HL-60 (cell line): Measurements from ENCODE around the gene ADAMTS17.

Experiments
- DNase-seq, 2 experiments: peaks; one replicate each; pipeline ENCODE4 v3.0.0-alpha.2; 2010 to 2020; ENCODE audit warnings: low read depth in 1 of 2, low spot score in 1 of 2
- H3K27ac ChIP-seq: fragments of 250-450 bp; sonication (Bioruptor Pico); replicated peaks from 2 replicates; pipeline ENCODE4 v1.5.1; 2020; ENCODE audit warnings: mild to moderate bottlenecking, moderate library complexity
- H3K27me3 ChIP-seq: fragments of 250-450 bp; sonication (Bioruptor Pico); 2 replicates; pipeline ENCODE4 v1.5.1; 2021; ENCODE audit warnings: mild to moderate bottlenecking, moderate library complexity; ENCODE audit not compliant: insufficient read depth, poor library complexity, severe bottlenecking
- H3K4me3 ChIP-seq: replicated peaks from 2 replicates; pipeline ENCODE4 v1.5.1; 2011; ENCODE audit warnings: mild to moderate bottlenecking, control low read depth, low read length; ENCODE audit not compliant: insufficient read depth
- CTCF ChIP-seq: IDR thresholded peaks from one replicate; pipeline ENCODE4 v1.5.1; 2011; ENCODE audit warnings: low read length, control low read depth, inconsistent platforms; ENCODE audit not compliant: insufficient read depth
- GABPA ChIP-seq: IDR thresholded peaks from 2 replicates; pipeline ENCODE4 v1.6.1; 2012; ENCODE audit warnings: low read depth
- POLR2AphosphoS5 ChIP-seq: IDR thresholded peaks from 2 replicates; pipeline ENCODE4 v1.6.1; 2012; ENCODE audit warnings: low read depth
- SPI1 ChIP-seq: IDR thresholded peaks from 2 replicates; pipeline ENCODE4 v1.6.1; 2012; ENCODE audit warnings: low read depth, mild to moderate bottlenecking, borderline replicate concordance
- TF ChIP-seq, protein P1 (sequence below): IDR thresholded peaks from 2 replicates; pipeline ENCODE4 v1.6.1; 2012; ENCODE audit warnings: low read depth; ENCODE audit not compliant: insufficient replicate concordance

Gene ADAMTS17

GRCh38 chr15:100292010-100292409 lies 49.8 kb downstream of the ADAMTS17 start:
- no peaks in the 10 kb centered on the region for H3K27me3 ChIP-seq
- H3K27ac ChIP-seq: no peak overlapping the region
- no peak for DNase-seq
- no peak overlapping the region for H3K4me3 ChIP-seq
- TF ChIP-seq SPI1 (no peak), GABPA (no peak), CTCF (no peak), POLR2AphosphoS5 (no peak)
- TF ChIP-seq, protein P1, sequence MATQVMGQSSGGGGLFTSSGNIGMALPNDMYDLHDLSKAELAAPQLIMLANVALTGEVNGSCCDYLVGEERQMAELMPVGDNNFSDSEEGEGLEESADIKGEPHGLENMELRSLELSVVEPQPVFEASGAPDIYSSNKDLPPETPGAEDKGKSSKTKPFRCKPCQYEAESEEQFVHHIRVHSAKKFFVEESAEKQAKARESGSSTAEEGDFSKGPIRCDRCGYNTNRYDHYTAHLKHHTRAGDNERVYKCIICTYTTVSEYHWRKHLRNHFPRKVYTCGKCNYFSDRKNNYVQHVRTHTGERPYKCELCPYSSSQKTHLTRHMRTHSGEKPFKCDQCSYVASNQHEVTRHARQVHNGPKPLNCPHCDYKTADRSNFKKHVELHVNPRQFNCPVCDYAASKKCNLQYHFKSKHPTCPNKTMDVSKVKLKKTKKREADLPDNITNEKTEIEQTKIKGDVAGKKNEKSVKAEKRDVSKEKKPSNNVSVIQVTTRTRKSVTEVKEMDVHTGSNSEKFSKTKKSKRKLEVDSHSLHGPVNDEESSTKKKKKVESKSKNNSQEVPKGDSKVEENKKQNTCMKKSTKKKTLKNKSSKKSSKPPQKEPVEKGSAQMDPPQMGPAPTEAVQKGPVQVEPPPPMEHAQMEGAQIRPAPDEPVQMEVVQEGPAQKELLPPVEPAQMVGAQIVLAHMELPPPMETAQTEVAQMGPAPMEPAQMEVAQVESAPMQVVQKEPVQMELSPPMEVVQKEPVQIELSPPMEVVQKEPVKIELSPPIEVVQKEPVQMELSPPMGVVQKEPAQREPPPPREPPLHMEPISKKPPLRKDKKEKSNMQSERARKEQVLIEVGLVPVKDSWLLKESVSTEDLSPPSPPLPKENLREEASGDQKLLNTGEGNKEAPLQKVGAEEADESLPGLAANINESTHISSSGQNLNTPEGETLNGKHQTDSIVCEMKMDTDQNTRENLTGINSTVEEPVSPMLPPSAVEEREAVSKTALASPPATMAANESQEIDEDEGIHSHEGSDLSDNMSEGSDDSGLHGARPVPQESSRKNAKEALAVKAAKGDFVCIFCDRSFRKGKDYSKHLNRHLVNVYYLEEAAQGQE: no peak

DNA sequence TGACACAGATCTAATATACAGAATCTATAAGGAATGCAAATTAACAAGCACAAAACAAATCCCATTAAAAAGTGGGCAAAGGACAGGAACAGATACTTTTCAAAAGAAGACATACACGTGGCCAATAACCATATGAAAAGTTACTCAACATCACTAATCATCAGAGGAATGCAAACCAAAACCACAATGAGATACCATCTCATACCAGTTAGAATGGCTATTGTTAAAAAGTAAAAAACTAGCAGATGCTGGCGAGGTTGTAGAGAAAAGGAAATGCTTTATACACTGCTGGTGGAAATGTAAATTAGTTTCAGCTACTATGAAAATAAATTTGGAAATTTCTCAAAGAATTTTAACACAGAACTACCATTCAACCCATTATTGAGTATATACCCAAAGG lies 50.7 kb downstream of the ADAMTS17 start:
- DNase-seq: no peak
- TF ChIP-seq POLR2AphosphoS5 (no peak), CTCF (no peak), SPI1 (no peak), GABPA (no peak)
- TF ChIP-seq, protein P1: no peak
- H3K27me3 ChIP-seq: no peaks in the 10 kb centered on the region

GRCh38 chr15:100285641-100286295 lies 56.0 kb downstream of the ADAMTS17 start:
- Histone ChIP-seq H3K27me3 (no peaks in the 10 kb centered on the region), H3K27ac (no peak overlapping the region), H3K4me3 (no peak overlapping the region)
- DNase-seq: no peak
- TF ChIP-seq CTCF (no peak), SPI1 (no peak), GABPA (no peak), POLR2AphosphoS5 (no peak)
- TF ChIP-seq, protein P1: no peak

More for the DNA sequence above, 50.7 kb downstream of the ADAMTS17 start:
- H3K27ac ChIP-seq: no peak overlapping the region
- H3K4me3 ChIP-seq: no peak overlapping the region
